IPS-18c (cell line): ENCODE data around the gene SUOX.
"Not testable (repeated sequence)": the region's sequence is repeated elsewhere in the genome, so short reads cannot be mapped to it uniquely, and the experiment has no call there.

ENCODE experiments used
- H3K4me3 ChIP-seq: 2 replicates; pipeline ENCODE4 v1.7.0; 2013; ENCODE audit warnings: low read depth, mild to moderate bottlenecking, low read length, moderate library complexity; ENCODE audit not compliant: insufficient read depth
- H3K9me3 ChIP-seq: one replicate; pipeline ENCODE4 v1.6.1; 2013; ENCODE audit warnings: mild to moderate bottlenecking, low read length, moderate library complexity; ENCODE audit not compliant: control insufficient read depth, insufficient read depth

The SUOX gene

DNA sequence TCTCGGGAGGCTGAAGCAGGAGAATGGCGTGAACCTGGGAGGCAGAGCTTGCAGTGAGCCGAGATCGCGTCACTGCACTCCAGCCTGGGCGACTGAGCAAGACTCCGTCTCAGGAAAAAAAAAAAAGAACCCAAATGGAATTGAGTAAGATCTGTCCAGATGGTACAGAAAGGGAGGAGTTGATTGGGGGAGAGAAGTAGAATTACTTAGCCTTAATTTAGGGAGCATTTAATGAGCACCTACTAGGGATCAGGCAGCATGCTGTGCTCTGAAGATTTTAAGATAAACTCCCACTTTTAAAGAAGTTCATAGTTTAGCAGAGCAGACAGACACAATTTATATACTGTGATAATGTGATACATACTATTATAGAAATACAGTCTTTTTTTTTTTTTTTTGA, 18.7 kb upstream of the SUOX start:
- H3K4me3 ChIP-seq, result no peak overlapping the region
- peaks cover 4% of the 10 kb centered on the region for H3K9me3 ChIP-seq

GRCh38 chr12:55979069-55979468, 18.0 kb upstream of the SUOX start:
- Histone ChIP-seq H3K9me3 (peaks cover 4% of the 10 kb centered on the region), H3K4me3 (no peak overlapping the region)

DNA sequence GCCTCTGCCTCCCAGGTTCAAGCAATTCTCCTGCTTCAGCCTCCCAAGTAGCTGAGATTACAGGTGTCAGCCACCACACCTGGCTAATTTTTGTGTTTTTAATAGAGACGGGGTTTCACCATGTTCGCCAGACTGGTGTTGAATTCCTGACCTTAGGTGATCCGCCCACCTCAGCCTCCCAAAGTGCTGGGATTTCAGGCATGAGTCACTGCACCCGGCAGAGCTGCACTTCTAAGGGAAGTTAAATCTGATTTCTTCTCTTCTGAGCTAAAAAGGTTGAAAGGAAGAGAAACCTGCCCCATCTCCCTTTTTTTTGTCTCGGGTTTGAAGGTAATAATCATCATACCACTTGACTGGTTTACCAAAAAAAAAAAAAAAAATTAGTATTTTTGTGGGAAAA, 15.2 kb upstream of the SUOX start:
- not testable (repeated sequence) for H3K9me3 ChIP-seq, H3K4me3 ChIP-seq

DNA sequence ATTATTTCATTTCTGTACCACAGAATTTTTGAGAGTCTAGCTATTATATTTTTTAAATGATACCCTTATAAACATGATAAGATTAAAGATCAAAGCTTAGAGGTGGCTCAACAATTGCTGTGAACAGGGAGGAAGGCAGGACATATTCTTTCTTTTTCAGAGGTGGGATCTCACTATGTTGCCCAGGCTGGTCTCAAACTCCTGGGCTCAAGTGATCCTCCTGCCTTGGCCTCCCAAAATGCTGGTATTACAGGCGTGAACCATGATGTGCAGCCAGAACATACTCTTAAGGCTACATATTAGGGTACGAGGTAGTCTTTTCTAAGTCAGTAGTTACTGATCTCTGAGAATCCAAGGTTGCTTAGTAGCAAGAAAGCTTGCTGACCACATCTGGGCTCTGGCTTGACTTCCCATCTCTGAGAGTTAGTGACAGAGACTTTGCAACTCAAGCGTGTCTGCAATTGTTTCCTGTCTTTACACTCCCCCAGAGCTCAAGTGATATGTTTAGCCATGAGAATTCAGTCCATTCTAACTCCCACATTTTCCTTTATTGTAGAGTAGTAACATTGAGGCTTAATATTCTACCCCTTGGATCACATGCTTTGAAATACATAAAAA, 14.6 kb upstream of the SUOX start:
- no peak overlapping the region for H3K4me3 ChIP-seq
- H3K9me3 ChIP-seq, result no peaks in the 10 kb centered on the region

GRCh38 chr12:55983232-55983842, 13.7 kb upstream of the SUOX start:
- Histone ChIP-seq H3K9me3 (no peaks in the 10 kb centered on the region), H3K4me3 (no peak overlapping the region)

DNA sequence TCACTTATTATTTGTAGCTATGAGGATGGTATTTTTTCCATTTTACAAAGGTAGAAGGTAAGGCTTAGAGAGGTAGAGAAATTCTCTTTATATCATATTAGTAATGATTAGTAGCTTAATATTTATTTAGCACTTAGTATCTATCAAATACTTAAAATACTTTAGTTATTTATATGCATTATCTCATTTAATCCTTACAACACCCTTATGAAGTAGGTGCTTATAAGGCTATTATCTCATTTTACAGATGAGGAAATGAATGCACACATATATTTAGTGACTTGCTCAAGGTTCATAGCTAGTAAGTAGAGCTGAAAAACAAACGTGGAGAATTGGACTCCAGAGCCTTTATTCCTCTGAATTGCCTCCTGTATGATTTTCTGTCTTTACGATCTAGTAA, 12.2 kb upstream of the SUOX start:
- Histone ChIP-seq H3K9me3 (no peaks in the 10 kb centered on the region), H3K4me3 (no peak overlapping the region)

- Histone ChIP-seq H3K9me3 (no peaks in the 10 kb centered on the region), H3K4me3 (no peak overlapping the region)
Observed at GRCh38 chr12:55985341-55985740, 11.7 kb upstream of the SUOX start.

DNA sequence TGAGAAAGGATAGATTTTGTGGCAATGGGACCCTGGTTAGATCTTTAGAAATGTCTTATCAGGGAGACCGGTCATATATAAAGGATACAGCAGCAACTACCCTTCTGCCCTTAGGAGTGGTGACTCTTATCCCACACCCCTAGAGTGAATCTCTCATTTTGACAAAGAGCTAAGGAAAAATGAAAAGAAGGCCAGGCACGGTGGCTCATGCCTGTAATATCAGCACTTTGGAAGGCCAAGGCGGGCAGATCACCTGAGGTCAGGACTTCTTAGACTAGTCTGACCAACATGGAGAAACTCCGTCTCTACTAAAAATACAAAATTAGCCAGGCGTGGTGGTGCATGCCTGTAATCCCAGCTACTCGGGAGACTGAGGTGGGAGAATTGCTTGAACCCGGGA, 11.1 kb upstream of the SUOX start:
- not testable (repeated sequence) for H3K9me3 ChIP-seq, H3K4me3 ChIP-seq

- H3K4me3 ChIP-seq, result no peak overlapping the region
- no peaks in the 10 kb centered on the region for H3K9me3 ChIP-seq
Observed at GRCh38 chr12:55991110-55991509, 6.0 kb upstream of the SUOX start.

DNA sequence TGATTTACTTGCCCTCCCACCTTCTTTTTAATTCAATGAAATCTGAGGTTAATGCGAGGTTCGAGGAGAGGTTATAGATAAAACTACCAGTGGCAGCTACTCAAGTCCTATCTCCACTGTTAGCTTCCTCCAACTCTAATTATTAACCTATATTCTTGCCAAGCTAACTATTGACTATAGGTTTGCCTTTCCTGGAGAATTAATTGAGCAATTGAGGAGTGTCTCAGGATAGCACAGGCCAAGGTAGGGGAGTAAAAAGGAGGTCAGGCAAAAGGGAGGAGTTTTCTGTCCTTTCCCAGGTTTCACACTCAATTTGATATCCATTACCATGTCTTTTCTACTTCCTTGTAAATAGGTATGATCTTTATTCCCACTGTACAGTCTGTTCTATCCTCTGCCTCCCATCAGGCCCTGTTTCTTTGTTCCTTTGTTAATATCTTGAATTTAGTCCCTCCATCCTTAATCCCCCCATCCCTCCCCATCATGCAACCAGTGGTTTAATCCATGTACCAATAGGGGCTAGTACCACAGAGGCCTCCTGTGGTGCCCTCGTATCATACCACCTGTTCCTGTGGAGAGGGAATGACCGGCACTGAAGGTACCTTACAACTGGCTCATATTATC, 3.7 kb upstream of the SUOX start:
- no peak overlapping the region for H3K4me3 ChIP-seq
- no peaks in the 10 kb centered on the region for H3K9me3 ChIP-seq

- Histone ChIP-seq H3K9me3 (no peaks in the 10 kb centered on the region), H3K4me3 (no peak overlapping the region)
Observed at GRCh38 chr12:55995366-55995765, 1.7 kb upstream of the SUOX start.

GRCh38 chr12:55996201-55996714, 818 bp upstream of the SUOX start:
- peak overlapping the region; percentile 30; the same call in 1 of the 2 replicates for H3K4me3 ChIP-seq
- H3K9me3 ChIP-seq, result no peaks in the 10 kb centered on the region

DNA sequence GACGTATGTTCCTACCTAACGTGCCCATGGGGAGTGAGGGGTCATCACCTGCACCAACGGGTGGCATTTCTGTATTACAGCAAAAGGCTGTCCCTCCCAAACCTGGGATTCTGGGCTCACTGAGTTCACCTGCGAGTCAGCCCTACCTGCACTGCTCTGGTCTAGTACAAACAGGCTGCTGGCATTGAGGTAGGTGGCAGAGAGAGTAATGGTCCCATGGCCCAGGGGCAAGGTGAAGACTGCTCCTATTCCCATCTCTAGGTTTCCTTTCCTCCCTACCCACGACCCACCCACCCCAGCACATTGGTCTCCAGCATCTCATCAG, 421 bp downstream of the SUOX start:
- Histone ChIP-seq H3K9me3 (no peaks in the 10 kb centered on the region), H3K4me3 (peak overlapping the region; percentile 75)

DNA sequence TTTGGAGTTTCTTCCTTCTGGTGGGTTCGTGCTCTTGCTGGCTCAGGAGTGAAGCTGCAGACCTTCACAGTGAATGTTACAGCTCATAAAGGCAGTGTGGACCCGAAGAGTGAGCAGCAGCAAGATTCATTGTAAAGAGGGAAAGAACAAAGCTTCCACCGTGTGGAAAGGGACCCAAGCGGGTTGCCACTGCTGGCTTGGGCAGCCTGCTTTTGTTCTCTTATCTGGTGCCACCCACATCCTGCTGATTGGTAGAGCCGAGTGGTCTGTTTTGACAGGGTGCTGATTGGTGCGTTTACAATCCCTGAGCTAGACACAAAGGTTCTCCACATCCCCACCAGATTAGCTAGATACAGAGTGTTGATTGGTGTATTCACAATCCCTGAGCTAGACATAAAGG, 2.4 kb downstream of the SUOX start:
- not testable (repeated sequence) for H3K9me3 ChIP-seq, H3K4me3 ChIP-seq

- not testable (repeated sequence) for H3K4me3 ChIP-seq, H3K9me3 ChIP-seq
Observed at GRCh38 chr12:55999999-56000540, 3.0 kb downstream of the SUOX start.

DNA sequence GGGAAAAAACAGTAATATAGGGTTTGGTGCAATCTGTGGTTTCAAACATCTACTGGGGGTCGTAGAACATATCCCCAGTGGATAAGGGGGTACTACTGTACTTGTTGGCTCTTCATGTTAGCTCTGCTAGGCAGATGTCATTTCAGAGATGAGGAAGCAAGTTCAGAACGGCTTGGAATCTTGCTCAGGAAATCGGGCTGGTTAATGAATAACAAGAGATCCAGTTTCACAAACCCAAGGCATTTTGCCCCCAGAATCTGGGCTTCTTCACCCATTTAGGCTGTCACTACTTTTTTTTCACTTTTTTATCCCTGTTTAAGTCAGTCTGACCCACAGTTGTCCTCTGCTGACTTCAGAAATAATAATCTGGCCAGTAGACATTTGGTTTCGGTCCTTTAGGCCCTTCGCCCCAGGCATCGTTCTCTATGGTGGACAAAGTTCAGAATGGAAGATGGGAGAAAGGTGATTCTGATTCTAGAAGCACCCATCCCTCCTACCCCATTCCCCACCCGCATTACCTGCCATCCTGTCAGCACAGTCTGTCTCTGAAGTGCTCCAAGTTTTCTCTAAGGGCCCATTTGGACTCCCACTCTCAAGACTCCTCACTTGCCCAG, 4.5 kb downstream of the SUOX start:
- Histone ChIP-seq H3K4me3 (no peak overlapping the region), H3K9me3 (no peaks in the 10 kb centered on the region)

- not testable (repeated sequence) for H3K9me3 ChIP-seq, H3K4me3 ChIP-seq
Observed at GRCh38 chr12:56003376-56003775, 6.3 kb downstream of the SUOX start.

DNA sequence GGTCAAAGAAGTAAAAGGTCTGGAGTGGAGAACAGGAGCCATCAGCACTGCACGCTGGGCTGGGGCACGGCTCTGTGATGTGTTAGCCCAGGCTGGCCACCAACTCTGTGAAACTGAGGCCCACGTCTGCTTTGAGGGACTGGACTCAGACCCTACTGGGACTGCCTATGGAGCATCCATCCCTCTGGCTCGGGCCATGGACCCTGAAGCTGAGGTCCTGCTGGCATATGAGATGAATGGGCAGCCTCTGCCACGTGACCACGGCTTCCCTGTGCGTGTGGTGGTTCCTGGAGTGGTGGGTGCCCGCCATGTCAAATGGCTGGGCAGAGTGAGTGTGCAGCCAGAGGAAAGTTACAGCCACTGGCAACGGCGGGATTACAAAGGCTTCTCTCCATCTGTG, 7.1 kb downstream of the SUOX start:
- no peak overlapping the region for H3K4me3 ChIP-seq
- H3K9me3 ChIP-seq, result no peaks in the 10 kb centered on the region
